GM19467 (cell line): ENCODE data around the gene TERT.

Experiments used
- ATAC-seq: cut with Tn5 transposase; IDR thresholded peaks from one replicate; pipeline ENCODE4 v1.9.1; 2021; ENCODE audit warnings: mild to moderate bottlenecking, moderate library complexity; ENCODE audit not compliant: unreplicated experiment

TERT gene

GRCh38 chr5:1222621-1223277 lies 72.1 kb downstream of the TERT start:
- ATAC-seq = no peak

GRCh38 chr5:1222147-1222546 lies 72.7 kb downstream of the TERT start:
- ATAC-seq = no peak

GRCh38 chr5:1221721-1222120 lies 73.1 kb downstream of the TERT start:
- ATAC-seq = no peak

GRCh38 chr5:1220831-1221230 lies 74.0 kb downstream of the TERT start:
- ATAC-seq = no peak

- ATAC-seq = no peak
These were observed 74.5 kb downstream of the TERT start for GRCh38 chr5:1220351-1220750.

- ATAC-seq = no peak
These were observed 75.1 kb downstream of the TERT start for GRCh38 chr5:1219768-1220100.

- ATAC-seq = no peak
These were observed 75.6 kb downstream of the TERT start for GRCh38 chr5:1219098-1219767.

- no peak for ATAC-seq
These were observed 76.4 kb downstream of the TERT start for GRCh38 chr5:1218351-1219080.

- no peak for ATAC-seq
These were observed 77.2 kb downstream of the TERT start for GRCh38 chr5:1217596-1218206.

- no peak for ATAC-seq
These were observed 78.0 kb downstream of the TERT start for GRCh38 chr5:1216918-1217295.

GRCh38 chr5:1216211-1216917 lies 78.5 kb downstream of the TERT start:
- ATAC-seq = no peak

GRCh38 chr5:1215320-1216096 lies 79.4 kb downstream of the TERT start:
- ATAC-seq = no peak

GRCh38 chr5:1214936-1215220 lies 80.0 kb downstream of the TERT start:
- no peak for ATAC-seq

GRCh38 chr5:1214163-1214935 lies 80.5 kb downstream of the TERT start:
- ATAC-seq = no peak

GRCh38 chr5:1213508-1214162 lies 81.2 kb downstream of the TERT start:
- no peak for ATAC-seq

GRCh38 chr5:1212881-1213280 lies 82.0 kb downstream of the TERT start:
- no peak for ATAC-seq

- ATAC-seq = no peak
These were observed 82.6 kb downstream of the TERT start for GRCh38 chr5:1212271-1212670.

- no peak for ATAC-seq
These were observed 83.2 kb downstream of the TERT start for GRCh38 chr5:1211701-1212100.

GRCh38 chr5:1210832-1211251 lies 84.0 kb downstream of the TERT start:
- ATAC-seq = no peak
